ENCODE data around the gene CFL1.

CFL1 gene

DNA sequence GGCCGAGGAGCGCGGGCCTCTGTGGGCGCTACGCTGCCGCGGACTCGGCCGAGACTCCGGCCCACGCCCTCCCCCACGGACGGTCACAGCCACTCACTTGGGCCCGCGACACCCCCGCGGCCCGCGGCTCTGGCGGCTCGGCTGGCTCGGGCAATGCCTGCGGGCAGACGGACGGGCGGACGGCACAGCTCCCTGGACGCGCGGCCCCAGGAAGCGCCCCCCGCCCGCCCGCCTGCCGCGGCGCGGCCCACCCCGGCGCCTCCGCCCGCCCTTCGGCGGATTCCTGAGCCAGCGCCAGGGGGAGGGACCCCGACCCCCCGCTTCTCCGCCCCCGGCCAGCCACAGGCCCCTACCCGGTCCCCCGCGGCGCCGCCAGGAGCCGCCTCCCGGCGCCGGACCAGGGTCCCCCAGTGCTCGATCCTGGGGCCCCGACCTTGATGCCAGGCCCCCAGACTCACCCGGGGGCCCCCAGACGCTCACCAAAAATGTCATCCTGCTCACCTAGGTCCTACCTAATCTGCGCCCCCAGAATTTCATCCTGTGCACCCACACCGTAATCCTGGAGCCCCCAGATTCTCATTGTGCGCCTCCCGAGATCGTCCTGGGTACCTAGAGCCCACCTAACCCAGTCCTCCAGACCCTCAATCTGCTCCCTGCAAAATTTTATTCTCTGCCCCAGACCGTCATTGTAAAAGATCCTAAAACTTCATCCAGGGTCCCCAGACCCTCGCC, 14.8 kb upstream of the CFL1 start, which contains the start of gene EFEMP2:
Gene EFEMP2 (minus strand): TSS at position 215 of the 732 bp plus-strand sequence. CDS start 446 bp downstream, outside the sequence.
- DNase-seq = peak; percentile 47
- in situ Hi-C loops (cut with HindIII; ENCODE audit: low pct_ligation_motif_present, low pct_unique_long_range_greater_than_20kb, low sequenced_read_pairs) = no loop called here

DNA sequence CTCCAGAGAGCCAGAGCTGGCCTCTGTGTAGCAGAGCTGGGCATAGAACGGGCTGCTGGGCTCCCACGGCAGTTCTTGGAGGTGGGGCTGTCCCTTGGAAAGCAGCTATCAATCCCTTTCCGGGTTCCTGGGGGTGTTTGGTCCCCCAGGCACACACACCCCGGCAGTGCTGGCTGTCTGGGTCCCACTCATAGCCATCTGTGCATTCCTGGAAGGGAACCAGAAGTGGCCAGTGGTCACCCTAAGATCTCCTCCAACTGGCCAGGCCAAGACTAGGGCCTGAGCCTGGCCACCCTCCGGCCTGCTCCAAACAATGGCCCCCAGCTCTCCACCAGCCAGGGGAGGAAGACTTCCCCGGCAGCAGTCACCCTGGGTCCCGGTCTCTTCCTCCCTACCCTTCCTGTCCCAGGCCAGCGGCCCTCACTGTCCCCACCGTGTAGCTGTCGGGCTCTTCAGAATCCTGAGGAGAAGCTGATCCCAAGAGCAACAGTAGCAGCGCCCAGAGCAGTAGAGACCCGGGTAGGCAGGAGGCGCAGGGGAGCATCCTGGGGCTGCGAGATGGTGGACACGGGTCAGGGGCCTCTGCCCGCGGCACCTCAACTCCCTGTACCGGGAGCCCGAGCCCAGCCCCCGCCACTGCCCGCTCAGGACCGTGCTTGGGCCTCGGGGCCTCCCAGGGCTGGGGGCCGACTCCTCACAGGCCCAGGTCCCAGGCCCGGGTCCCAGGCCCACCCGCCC, 14.0 kb upstream of the CFL1 start:
- in situ Hi-C loops (cut with HindIII; ENCODE audit: low pct_ligation_motif_present, low pct_unique_long_range_greater_than_20kb, low sequenced_read_pairs) = no loop called here

DNA sequence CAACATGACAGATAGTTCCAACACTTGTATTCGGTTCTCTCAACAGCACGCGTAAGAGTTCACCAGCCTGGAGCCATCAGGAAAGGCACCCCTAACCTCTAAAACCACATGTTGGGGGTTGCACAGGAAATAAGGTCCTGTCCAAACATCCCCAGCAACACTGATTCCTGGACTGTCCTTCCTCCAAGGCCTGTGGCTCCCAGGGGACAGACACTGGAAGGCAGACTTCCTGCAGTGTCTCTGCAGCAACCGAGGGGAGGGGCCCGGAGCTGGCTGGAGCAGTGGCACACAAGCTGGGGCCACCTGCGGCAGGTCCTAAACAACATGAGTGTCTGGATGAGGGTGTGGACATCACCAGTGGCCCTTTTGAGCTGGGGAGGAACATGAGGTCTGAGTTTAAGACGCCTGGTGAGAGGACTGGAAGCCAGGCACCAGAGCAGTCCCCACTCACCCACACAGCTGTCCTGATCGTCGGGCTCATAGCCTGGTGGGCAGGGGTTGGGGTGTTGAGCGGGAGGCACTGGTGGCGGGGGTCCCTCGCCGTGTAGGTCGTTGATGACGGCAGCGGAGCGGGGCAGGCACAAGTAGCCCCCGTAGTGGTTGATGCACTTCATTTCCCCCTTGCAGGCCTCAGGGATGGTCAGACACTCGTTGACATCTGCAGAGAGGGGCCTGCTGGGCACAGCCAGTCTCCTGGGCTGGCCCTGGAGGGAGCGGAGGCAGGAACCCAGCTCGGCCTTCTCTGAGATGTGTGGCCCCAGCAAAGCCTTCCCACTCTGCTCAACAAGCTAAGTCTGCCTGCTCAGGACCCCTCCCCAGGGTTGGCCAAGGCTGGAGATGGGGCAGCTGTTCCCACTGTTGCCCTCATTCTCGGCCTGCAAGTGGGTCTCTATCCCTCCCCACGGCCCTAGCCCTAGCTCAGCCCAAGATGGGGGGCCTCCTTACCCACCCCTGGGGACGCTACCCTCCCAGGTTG, 13.0 kb upstream of the CFL1 start:
- no peak for DNase-seq
- in situ Hi-C loops (cut with HindIII; ENCODE audit: low pct_ligation_motif_present, low pct_unique_long_range_greater_than_20kb, low sequenced_read_pairs) = no loop called here

More for the DNA sequence above, 14.0 kb upstream of the CFL1 start:
- peak; percentile 40 for DNase-seq

DNA sequence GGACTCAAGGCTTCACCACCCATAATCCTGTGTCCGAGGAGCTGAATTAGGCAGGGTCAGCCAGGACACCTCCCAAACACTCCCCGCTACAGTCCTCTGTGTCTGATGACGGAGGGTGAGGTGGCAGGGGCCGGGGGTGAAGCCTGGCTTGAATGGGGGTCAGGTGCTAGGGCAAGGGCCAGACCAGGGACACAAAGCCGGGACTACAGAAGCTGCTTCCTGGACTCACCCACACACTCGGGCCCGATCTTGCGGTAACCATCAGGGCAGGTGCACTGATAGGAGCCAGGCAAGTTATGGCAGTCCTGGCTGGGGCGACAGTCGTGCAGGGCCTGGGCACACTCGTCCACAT, 12.3 kb upstream of the CFL1 start:
- in situ Hi-C loops (cut with HindIII; ENCODE audit: low pct_ligation_motif_present, low pct_unique_long_range_greater_than_20kb, low sequenced_read_pairs) = no loop called here
- DNase-seq = no peak

DNA sequence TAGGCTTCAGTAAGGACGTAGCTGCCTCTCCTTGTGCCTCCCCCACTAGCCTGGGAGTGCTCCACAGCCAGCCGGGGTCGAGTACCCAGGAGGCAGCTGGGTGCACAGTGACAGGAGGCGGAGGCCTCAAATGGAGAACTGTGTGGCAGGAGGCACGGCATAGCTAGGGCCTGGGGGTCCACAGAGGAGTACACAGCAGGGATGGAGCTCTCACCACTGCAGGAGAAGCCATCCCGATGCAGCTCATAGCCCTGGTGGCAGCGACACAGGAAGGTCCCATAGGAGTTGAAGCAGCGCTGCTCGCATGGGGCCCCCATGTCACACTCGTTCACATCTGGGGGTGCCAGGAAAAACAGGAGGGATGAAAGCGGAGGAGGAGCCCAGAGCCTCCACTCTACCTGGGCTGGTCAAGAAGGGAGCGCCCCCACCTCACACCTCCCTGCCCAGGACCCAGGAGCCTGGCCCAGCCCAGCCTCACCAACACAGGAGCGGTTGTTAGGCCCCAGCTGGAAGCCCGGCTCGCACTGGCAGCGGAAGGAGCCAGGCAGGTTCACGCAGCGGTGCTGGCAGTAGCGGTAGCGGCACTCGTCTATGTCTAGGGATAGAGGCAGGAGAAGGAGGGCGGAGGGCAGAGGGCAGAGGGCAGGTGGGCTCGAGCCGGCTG, 11.8 kb upstream of the CFL1 start:
- DNase-seq = no peak
- in situ Hi-C loops (cut with HindIII; ENCODE audit: low pct_ligation_motif_present, low pct_unique_long_range_greater_than_20kb, low sequenced_read_pairs) = no loop called here

DNA sequence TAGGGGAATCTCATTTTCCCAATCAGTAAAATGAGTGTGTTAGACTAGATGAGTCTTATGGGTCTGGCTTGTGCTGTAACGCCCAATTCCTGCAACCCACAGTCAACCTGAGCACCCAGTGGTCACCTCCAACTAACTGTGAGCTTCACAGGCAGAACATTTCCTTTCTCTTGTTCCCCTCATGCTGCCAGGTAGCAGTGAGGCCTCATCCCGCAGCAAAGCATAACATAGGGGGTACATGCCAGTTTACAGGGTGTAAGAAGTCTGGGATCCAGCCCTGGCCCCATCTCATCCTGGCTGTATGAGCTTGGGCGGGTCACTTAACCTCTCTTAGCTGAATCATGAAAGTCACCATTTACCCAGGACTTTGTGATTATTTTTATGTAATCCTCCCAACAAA, 10.9 kb upstream of the CFL1 start:
- in situ Hi-C loops (cut with HindIII; ENCODE audit: low pct_ligation_motif_present, low pct_unique_long_range_greater_than_20kb, low sequenced_read_pairs) = no loop called here
- no peak for DNase-seq

DNA sequence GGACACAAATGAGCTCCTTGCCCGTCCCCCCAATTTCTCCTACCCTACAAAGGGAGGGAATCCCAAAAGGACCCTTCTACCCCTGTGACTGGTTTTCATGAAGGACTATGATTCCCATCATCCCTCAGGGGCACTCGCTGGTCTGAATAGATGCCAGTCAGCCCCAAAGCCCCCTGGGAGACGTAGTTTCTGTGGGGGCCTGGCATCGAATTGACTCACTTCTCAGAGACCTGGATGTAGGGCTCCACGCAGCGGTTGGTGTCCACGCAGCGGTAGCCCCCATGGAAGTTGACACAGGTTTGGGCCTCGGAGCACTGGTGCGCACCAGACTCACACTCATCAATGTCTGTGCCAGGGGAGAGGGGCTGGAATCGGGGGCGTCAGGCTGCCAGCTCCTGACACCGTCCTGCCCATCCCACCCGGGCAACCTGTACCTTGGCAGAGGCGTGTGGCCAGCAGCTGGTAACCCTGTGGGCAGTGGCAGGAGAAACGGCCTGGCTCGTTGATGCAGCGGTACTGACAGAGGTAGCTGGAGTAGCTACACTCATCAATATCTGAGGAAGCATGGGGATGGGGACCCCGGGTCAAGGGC, 10.2 kb upstream of the CFL1 start:
- DNase-seq = no peak
- in situ Hi-C loops (cut with HindIII; ENCODE audit: low pct_ligation_motif_present, low pct_unique_long_range_greater_than_20kb, low sequenced_read_pairs) = no loop called here

DNA sequence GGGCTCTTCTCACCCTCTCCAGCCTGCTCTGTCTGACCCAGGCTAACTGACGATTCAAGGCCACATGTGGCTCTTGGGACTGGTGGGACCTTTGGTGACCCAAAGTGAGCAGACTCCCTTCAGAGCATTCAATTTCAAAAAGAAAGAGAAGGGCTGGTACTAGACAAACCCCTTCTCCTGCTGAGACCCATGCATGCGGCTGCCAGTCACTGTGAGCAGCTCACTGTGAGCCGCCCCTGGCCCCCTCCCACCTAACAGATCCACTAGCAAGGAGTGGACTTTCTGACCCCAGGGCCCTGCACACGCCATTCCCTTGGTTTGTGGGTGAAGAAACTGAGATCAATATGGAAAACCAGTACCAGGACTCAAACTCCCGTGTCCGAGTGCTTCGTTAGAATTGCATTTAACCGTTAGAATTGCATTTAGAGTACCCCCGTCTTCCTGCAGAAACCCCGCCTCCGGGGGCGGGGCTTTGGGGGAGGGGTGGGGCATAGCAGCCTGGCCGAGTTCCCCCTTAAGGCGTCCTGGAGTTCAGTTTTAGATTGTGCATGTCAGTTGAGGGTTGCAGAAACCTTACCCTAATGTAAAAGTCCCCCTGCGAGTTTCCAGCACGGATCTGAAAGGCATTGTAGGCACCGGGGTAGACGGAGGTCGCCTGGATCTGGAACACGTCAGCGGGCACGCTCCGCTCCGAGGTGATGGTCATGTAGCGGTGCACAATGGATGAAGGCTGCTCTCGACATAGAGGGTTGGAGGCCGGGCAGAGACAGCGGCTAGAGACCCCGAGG, 9.5 kb upstream of the CFL1 start:
- in situ Hi-C loops (cut with HindIII; ENCODE audit: low pct_ligation_motif_present, low pct_unique_long_range_greater_than_20kb, low sequenced_read_pairs) = no loop called here
- no peak for DNase-seq

DNA sequence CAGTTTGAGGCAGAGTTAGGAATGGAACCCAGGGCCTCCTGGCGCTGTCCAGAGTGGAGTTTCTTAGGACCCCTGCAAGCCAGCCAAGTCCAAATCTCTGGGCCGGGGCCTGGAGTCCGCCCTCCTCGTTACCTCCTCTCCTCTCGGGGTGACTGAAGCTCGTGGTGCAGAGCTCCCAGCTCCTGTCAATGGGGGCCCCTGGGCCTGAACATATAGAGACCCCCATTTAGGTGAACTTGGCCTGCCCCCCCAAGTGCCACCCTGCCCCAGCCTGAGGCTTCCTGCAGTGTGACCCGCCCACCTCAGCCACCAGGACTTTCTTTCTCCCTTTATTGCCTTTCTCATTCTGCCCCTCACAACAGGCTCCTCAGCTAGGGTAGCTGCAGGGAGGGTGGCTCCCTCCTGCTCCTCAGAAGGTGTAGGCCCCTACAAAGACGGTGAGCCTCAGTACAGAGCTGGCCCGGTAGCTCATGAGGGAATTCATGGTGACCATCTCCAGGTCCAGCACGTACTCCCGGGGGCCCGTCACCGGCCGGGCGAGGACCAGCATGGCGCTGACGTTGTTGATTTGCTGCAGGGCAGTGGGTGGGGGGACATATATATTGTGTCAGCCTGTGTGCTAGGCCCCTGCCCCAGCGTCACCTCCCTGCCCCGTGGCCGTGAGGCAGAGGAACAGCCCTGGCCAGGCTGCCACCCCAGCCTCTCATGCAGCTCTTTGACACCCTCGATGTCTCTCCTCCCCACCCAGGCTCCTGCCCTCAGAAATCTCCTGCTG, 8.7 kb upstream of the CFL1 start:
- no peak for DNase-seq
- in situ Hi-C loops (cut with HindIII; ENCODE audit: low pct_ligation_motif_present, low pct_unique_long_range_greater_than_20kb, low sequenced_read_pairs) = no loop called here

DNA sequence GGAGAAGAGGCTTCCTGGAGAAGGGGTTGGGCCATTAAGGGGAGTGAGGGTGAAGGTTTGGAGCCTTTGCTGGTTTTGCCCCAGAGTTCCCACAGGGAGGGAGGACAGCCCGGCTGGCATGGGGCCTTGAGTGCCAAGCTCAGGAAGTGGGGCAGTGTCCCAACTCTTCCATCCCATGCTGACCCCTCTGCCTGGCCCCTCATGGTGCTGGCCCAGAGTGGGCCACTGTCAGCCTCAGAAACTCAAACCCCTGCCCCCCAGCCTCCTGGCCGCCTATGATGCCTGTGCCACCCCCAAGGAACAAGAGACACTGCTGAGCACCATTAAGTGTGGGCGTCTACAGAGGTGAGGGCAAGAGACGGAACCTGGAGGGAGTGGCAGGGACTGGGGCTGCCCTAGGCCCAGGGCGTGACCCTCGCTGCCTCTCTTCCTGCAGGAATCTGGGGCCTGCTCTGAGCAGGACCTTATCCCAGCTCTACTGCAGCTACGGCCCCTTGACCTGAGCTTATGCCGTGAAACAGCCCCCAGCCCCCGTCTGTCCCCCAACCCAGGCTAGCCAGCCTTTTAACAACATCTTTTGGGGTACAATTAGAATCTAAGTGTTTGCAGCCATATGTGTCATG, 7.7 kb upstream of the CFL1 start:
- no peak for DNase-seq
- in situ Hi-C loops (cut with HindIII; ENCODE audit: low pct_ligation_motif_present, low pct_unique_long_range_greater_than_20kb, low sequenced_read_pairs) = no loop called here

DNA sequence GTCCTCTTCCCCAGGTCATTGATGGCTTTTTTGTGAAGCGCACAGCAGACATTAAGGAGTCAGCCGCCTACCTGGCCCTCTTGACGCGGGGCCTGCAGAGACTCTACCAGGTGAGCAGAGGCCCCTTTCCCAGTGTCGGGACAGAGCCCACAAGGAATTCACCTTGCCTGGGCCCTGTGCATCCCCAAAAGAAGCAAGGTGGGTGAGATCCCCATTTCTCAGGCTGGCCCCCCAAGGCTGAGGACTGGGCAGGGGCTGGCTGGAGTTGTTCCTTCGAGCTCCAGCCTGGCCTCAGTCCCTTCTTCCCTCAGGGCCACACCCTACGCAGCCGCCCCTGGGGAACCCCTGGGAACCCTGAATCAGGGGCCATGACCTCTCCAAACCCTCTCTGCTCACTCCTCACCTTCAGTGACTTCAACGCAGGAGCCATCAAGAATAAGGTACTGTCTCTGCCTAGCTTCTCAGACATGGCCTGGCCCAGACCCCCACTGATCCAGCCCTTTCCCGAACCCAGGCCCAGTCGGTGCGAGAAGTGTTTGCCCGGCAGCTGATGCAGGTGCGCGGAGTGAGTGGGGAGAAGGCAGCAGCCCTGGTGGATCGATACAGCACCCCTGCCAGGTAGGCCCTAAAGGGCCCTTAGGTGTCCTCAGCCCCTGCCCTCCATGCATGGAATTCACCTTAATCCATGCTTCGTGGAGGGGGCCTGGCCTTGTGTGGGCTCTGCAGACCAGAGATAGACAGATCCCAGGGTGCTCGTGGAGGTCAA, 6.9 kb upstream of the CFL1 start:
- in situ Hi-C loops (cut with HindIII; ENCODE audit: low pct_ligation_motif_present, low pct_unique_long_range_greater_than_20kb, low sequenced_read_pairs) = no loop called here
- no peak for DNase-seq

DNA sequence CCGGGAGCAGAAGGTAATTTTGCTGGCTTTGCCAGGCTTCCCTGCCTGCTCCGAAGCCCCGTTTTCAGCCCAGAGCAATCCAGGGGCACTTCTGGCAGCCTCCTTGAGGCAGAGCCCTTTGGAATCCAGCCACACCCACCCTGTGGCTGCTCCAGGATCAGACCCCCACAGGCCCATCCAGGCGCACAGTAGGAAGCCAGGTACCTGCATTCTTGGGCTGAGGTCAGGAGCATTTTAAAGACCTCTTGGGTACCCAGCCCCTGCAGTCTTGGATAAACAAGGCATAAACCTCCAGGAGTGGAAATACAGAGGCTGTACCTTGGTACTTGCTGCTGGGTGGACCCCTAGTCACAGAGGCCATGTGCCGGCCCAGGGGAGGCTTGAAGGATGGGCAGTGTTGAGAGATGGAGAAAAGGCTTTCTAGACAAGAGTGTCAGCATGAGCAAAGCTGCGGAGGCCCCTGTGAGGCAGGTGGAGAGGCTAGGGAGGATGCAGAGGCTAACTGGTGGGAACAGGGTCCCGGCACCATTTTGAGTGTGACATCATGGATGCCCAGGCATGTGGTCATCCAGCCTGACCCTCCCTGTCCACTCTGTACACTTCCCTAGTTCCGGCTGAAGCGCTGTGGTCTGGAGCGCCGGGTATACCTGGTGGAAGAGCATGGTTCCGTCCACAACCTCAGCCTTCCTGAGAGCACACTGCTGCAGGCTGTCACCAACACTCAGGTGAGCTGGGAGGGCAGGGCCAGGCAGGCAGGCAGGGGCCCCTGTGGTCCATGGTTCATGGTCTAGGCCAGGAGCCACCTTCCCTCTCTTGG, 6.1 kb upstream of the CFL1 start:
- in situ Hi-C loops (cut with HindIII; ENCODE audit: low pct_ligation_motif_present, low pct_unique_long_range_greater_than_20kb, low sequenced_read_pairs) = no loop called here
- DNase-seq = no peak

DNA sequence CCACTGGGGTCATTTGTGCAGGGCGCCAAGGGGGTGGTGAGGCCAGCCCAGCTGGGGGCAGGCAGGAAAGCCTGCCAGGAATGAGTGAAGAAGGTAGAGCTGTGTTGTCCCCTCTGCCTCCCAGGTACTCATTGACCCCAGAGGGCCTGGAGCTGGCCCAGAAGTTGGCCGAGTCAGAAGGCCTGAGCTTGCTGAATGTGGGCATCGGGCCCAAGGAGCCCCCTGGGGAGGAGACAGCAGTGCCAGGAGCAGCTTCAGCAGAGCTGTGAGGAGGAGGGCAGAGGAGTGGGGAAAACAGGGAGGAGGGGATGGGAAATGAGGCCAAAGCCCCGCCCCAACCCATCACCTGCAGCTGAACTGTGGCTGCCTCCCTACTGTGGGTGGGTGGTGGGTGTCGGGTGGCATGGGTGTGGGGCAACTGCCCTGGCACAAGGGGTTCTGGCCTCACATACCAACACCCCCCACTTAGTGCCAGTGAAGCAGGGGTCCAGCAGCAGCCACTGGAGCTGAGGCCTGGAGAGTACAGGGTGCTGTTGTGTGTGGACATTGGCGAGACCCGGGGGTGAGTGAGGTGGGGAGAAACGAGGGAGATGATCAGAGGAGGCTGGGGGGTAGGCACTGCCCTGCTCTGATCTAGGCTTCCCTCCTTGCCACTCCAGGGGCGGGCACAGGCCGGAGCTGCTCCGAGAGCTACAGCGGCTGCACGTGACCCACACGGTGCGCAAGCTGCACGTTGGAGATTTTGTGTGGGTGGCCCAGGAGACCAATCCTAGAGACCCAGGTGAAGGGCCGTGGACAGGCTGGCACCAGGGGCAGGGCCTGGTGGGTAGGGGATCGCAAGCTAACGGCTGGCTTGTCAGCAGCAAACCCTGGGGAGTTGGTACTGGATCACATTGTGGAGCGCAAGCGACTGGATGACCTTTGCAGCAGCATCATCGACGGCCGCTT, 5.2 kb upstream of the CFL1 start:
- DNase-seq = no peak
- in situ Hi-C loops (cut with HindIII; ENCODE audit: low pct_ligation_motif_present, low pct_unique_long_range_greater_than_20kb, low sequenced_read_pairs) = no loop called here

DNA sequence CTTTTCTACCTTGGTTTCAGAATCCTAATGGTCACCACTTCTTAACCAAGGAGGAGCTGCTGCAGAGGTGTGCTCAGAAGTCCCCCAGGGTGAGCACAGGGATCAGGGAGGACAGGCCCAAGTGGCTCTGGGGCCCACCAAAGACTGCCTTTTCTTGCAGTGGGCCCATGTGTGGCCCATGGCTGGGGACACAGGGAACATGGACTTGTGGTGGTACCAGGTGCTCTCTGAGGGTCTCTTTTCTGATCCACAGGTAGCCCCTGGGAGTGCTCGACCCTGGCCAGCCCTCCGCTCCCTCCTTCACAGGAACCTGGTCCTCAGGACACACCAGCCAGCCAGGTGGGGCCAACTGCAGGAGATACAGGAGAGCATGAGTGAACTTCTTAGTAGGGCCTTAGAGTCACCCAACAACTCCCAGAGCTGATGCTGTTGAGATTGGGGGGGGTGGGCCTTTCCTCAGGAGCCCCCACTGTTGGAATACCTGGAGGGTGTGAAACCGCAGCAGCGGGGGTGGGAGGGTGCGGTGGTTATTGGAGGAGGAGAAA, 4.3 kb upstream of the CFL1 start:
- in situ Hi-C loops (cut with HindIII; ENCODE audit: low pct_ligation_motif_present, low pct_unique_long_range_greater_than_20kb, low sequenced_read_pairs) = no loop called here
- DNase-seq = no peak
